ENCODE measurements around the gene PTPN13. TPM values are rescaled to one million over a fixed set of nuclear protein-coding genes. Genes with fewer than 3 reads are reported as not detected.

Gene PTPN13
- total RNA-seq, 1 donor from 2014 or later = 69.9 TPM

- no peaks in the 10 kb centered on the region for H3K27me3 ChIP-seq
- intact Hi-C loops (cut with DNase I) = no loop called here
- H3K4me3 ChIP-seq = no peak within 1 kb of the TSS
- TF ChIP-seq CTCF (IDR thresholded peaks at IDR 0.05) = no peak
- DNase-seq (no peak), ATAC-seq (no peak)
- H3K27ac ChIP-seq = no peak within 1 kb of the TSS
- H3K9me3 ChIP-seq = no peaks in the 10 kb centered on the region
- no peaks in the 10 kb centered on the region for H3K4me1 ChIP-seq
- no peaks in the 10 kb centered on the region for H3K36me3 ChIP-seq
These were observed 254.9 kb downstream of the PTPN13 start, which contains the start of gene SLC10A6 for GRCh38 chr4:86848732-86849619. SLC10A6 (minus strand) TSS chr4:86849384; CDS start chr4:86849115, 269 bp downstream.

GRCh38 chr4:86853209-86853608 lies 259.1 kb downstream of the PTPN13 start:
- no peak for ATAC-seq
- no peaks in the 10 kb centered on the region for H3K27me3 ChIP-seq
- no peak for DNase-seq
- intact Hi-C loops (cut with DNase I) = no loop called here
- no peaks in the 10 kb centered on the region for H3K4me1 ChIP-seq
- H3K36me3 ChIP-seq = no peaks in the 10 kb centered on the region
- H3K27ac ChIP-seq = no peak overlapping the region
- H3K9me3 ChIP-seq = no peaks in the 10 kb centered on the region
- no peak for TF ChIP-seq CTCF (IDR thresholded peaks at IDR 0.05)
- H3K4me3 ChIP-seq = no peak overlapping the region

- Histone ChIP-seq H3K4me3 (no peak overlapping the region), H3K27ac (no peak overlapping the region), H3K27me3 (no peaks in the 10 kb centered on the region), H3K36me3 (no peaks in the 10 kb centered on the region), H3K4me1 (no peaks in the 10 kb centered on the region), H3K9me3 (no peaks in the 10 kb centered on the region)
- intact Hi-C loops (cut with DNase I) = no loop called here
- DNase-seq (no peak), ATAC-seq (no peak)
- no peak for TF ChIP-seq CTCF (IDR thresholded peaks at IDR 0.05)
These were observed 261.5 kb downstream of the PTPN13 start for GRCh38 chr4:86855572-86855971.

- H3K4me1 ChIP-seq = no peaks in the 10 kb centered on the region
- ATAC-seq (no peak), DNase-seq (no peak)
- no peaks in the 10 kb centered on the region for H3K36me3 ChIP-seq
- no peak overlapping the region for H3K27ac ChIP-seq
- no peaks in the 10 kb centered on the region for H3K27me3 ChIP-seq
- TF ChIP-seq CTCF (IDR thresholded peaks at IDR 0.05) = no peak
- H3K4me3 ChIP-seq = no peak overlapping the region
- intact Hi-C loops (cut with DNase I) = no loop called here
- H3K9me3 ChIP-seq = no peaks in the 10 kb centered on the region
These were observed 262.8 kb downstream of the PTPN13 start for GRCh38 chr4:86856896-86857295.

GRCh38 chr4:86857341-86858052 lies 263.4 kb downstream of the PTPN13 start:
- TF ChIP-seq CTCF (IDR thresholded peaks at IDR 0.05) = no peak
- intact Hi-C loops (cut with DNase I) = no loop called here
- DNase-seq = no peak

More at GRCh38 chr4:86857341-86858052, 263.4 kb downstream of the PTPN13 start:
- Histone ChIP-seq H3K4me3 (no peak overlapping the region), H3K36me3 (no peaks in the 10 kb centered on the region), H3K27ac (no peak overlapping the region), H3K4me1 (no peaks in the 10 kb centered on the region), H3K9me3 (no peaks in the 10 kb centered on the region), H3K27me3 (no peaks in the 10 kb centered on the region)
- ATAC-seq = no peak

Other genes with a start within 250 kb of the PTPN13 start
- 23.6 TPM for gene MAPK10, start 234.3 kb upstream of the PTPN13 start, total RNA-seq

Data from upper lobe of right lung (tissue), 1 donor.